ENCODE data around the gene MOCS1.
A peak's percentile ranks its signal among the peaks of the same experiment; 100 is the strongest.

Gene MOCS1

DNA sequence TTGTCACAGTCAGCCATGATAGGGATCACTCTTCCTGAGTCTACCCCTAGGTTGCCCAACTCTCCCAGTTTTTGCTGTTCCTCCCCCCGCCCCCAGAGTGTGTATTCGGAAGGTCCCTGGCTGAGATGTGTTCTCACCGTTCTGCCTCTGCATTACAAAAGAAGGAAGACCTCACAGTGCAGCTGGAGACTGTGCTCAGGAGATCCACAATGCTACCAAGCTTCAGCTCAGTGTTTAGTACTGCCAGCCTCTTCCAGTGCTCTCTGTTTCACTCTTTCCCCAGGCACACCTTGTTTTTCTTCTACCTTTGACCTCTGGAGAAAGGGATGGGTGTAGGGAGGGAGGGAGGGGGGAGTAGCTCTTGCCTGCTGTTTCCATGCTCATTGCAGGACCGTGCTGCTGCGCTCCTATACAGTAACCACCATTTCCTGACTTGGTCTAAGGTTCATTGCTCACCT, 13.4 kb upstream of the MOCS1 start:
- Histone ChIP-seq H4K8ac (ENCODE audit: low read depth, low read length) (no peak overlapping the region), H3K9ac (ENCODE audit: low read length) (no peak overlapping the region), H3K4ac (ENCODE audit: low read depth, low read length) (no peak overlapping the region), H2BK15ac (replicated peaks; ENCODE audit: low read depth) (no peak overlapping the region), H3K56ac (ENCODE audit: low read length) (peak overlapping the region; percentile 38), H3K79me1 (ENCODE audit: low read length) (no peaks in the 10 kb centered on the region), H3K4me3 (ENCODE audit: low read length) (no peak overlapping the region), H3K36me3 (ENCODE audit: control insufficient read depth, insufficient read depth, low read length) (no peaks in the 10 kb centered on the region), H3K23ac (ENCODE audit: low read length) (no peak overlapping the region), H4K5ac (ENCODE audit: low read length) (no peak overlapping the region), H3K79me2 (ENCODE audit: control insufficient read depth, insufficient read depth, low read length) (no peaks in the 10 kb centered on the region), H2BK120ac (ENCODE audit: low read depth, low read length) (no peak overlapping the region), H3K4me2 (ENCODE audit: low read length) (no peak overlapping the region), H3K4me1 (ENCODE audit: control insufficient read depth, low read depth, low read length) (peaks cover 13% of the 10 kb centered on the region), H3K18ac (ENCODE audit: low read length) (no peak overlapping the region), H3K27me3 (ENCODE audit: insufficient read depth, low read length, poor library complexity) (no peaks in the 10 kb centered on the region), H2BK5ac (ENCODE audit: low read length) (no peak overlapping the region), H3K27ac (ENCODE audit: low read depth, low read length) (no peak overlapping the region), H2AK5ac (ENCODE audit: low read length) (no peak overlapping the region)
- no CpG with 5 or more reads among the region's 5 CpGs for WGBS (ENCODE audit: extremely low coverage, insufficient coverage, low lambda C conversion rate)
- peak; percentile 51 for DNase-seq

DNA sequence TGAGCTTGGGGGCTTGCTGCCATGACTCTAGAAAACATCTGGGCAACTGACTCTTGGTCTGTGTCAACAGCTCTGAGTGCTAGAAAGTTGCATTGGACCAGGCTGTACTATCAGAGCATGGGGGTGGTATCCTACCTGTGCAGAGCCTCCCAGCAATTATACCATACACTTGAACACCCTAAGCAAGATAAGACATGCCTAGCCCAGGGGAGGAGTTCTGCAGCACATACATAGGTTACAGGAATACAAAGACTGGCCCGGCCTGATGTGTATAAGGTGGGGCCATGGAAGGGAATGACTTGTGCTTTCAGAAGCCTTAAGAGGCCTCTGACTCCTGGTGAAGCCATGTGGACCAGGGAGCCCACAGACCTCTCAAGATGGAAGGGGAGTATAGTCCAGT, 11.4 kb upstream of the MOCS1 start:
- no peak overlapping the region for H3K27ac ChIP-seq (ENCODE audit: low read depth, low read length)
- no peak overlapping the region for H2BK15ac ChIP-seq (replicated peaks; ENCODE audit: low read depth)
- no CpG with 5 or more reads among the region's 1 CpG for whole genome bisulfite sequencing (ENCODE audit: extremely low coverage, insufficient coverage, low lambda C conversion rate)
- no peaks in the 10 kb centered on the region for H3K36me3 ChIP-seq (ENCODE audit: control insufficient read depth, insufficient read depth, low read length)
- H3K27me3 ChIP-seq (ENCODE audit: insufficient read depth, low read length, poor library complexity), result no peaks in the 10 kb centered on the region
- no peak for DNase-seq
- H3K23ac ChIP-seq (ENCODE audit: low read length), result no peak overlapping the region
- H3K9ac ChIP-seq (ENCODE audit: low read length), result no peak overlapping the region
- H3K4me3 ChIP-seq (ENCODE audit: low read length), result no peak overlapping the region
- no peak overlapping the region for H2AK5ac ChIP-seq (ENCODE audit: low read length)
- peaks cover 13% of the 10 kb centered on the region for H3K4me1 ChIP-seq (ENCODE audit: control insufficient read depth, low read depth, low read length)
- no peak overlapping the region for H2BK120ac ChIP-seq (ENCODE audit: low read depth, low read length)
- no peak overlapping the region for H3K4me2 ChIP-seq (ENCODE audit: low read length)
- H3K79me1 ChIP-seq (ENCODE audit: low read length), result no peaks in the 10 kb centered on the region
- H4K5ac ChIP-seq (ENCODE audit: low read length), result no peak overlapping the region
- H3K18ac ChIP-seq (ENCODE audit: low read length), result no peak overlapping the region
- H3K4ac ChIP-seq (ENCODE audit: low read depth, low read length), result no peak overlapping the region
- H3K79me2 ChIP-seq (ENCODE audit: control insufficient read depth, insufficient read depth, low read length), result no peaks in the 10 kb centered on the region
- H4K8ac ChIP-seq (ENCODE audit: low read depth, low read length), result no peak overlapping the region
- H2BK5ac ChIP-seq (ENCODE audit: low read length), result no peak overlapping the region
- H3K56ac ChIP-seq (ENCODE audit: low read length), result no peak overlapping the region

DNA sequence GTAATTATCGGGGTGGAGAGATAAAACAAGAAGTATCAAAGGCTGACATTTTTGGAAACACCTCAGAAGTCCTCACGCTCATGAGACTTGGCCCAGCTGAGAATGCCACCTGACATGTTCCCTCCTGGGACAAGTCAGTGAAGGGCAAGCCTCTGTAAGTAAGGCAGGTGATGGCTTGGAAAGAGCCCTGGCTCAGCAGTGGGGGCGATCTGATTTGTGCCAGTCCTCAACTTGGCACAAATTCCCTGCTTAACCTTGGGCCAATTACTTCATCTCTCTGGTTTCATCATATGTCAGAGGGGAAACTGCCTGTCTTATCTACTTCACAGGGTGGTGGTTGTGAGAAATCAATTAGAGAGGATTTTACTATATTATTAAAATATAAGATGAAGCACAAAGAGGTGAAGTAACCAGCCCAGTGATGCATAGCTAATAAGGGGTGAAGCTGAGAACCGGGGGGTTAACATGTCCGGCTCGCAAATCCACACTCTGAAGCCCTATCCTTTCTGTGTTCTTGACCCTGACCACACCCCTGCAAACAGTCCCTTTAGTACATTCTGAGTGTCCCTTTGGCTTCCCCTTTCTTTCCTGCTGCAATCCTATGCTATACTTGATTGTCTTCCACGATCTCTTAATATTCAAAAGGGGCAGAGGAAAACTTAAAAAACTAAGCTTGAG, 8.8 kb upstream of the MOCS1 start:
- Histone ChIP-seq H3K27ac (ENCODE audit: low read depth, low read length) (no peak overlapping the region), H2BK15ac (replicated peaks; ENCODE audit: low read depth) (no peak overlapping the region), H4K5ac (ENCODE audit: low read length) (no peak overlapping the region), H4K8ac (ENCODE audit: low read depth, low read length) (no peak overlapping the region), H3K4ac (ENCODE audit: low read depth, low read length) (no peak overlapping the region), H3K56ac (ENCODE audit: low read length) (no peak overlapping the region), H2BK120ac (ENCODE audit: low read depth, low read length) (no peak overlapping the region), H3K27me3 (ENCODE audit: insufficient read depth, low read length, poor library complexity) (no peaks in the 10 kb centered on the region), H3K4me2 (ENCODE audit: low read length) (no peak overlapping the region), H3K23ac (ENCODE audit: low read length) (no peak overlapping the region), H3K4me3 (ENCODE audit: low read length) (no peak overlapping the region), H3K36me3 (ENCODE audit: control insufficient read depth, insufficient read depth, low read length) (no peaks in the 10 kb centered on the region), H3K9ac (ENCODE audit: low read length) (no peak overlapping the region), H3K18ac (ENCODE audit: low read length) (no peak overlapping the region), H3K79me2 (ENCODE audit: control insufficient read depth, insufficient read depth, low read length) (no peaks in the 10 kb centered on the region), H2AK5ac (ENCODE audit: low read length) (no peak overlapping the region), H3K79me1 (ENCODE audit: low read length) (no peaks in the 10 kb centered on the region), H2BK5ac (ENCODE audit: low read length) (no peak overlapping the region), H3K4me1 (ENCODE audit: control insufficient read depth, low read depth, low read length) (peaks cover 5% of the 10 kb centered on the region)
- WGBS (ENCODE audit: extremely low coverage, insufficient coverage, low lambda C conversion rate), result no CpG with 5 or more reads among the region's 7 CpGs
- DNase-seq, result no peak

DNA sequence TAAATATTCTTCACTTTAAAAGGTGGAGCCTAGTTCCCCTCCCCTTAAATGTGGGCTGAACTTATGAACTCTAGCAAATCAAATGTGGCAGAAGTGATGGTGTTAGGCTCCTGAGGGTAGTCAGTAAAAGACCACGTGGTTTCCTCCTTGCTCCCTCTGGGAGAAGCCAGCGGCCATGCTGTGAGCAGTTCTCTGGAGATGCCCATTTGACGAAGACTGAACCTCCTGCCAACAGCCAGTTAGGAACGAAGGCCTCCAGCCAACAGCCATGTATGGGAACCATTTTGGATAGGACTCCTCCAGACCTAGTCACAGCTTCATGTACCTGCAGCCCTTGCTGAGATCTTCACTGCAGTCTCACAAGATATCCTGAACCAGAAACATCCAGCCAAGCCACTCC, 7.6 kb upstream of the MOCS1 start:
- no peak overlapping the region for H3K56ac ChIP-seq (ENCODE audit: low read length)
- no peaks in the 10 kb centered on the region for H3K79me2 ChIP-seq (ENCODE audit: control insufficient read depth, insufficient read depth, low read length)

DNA sequence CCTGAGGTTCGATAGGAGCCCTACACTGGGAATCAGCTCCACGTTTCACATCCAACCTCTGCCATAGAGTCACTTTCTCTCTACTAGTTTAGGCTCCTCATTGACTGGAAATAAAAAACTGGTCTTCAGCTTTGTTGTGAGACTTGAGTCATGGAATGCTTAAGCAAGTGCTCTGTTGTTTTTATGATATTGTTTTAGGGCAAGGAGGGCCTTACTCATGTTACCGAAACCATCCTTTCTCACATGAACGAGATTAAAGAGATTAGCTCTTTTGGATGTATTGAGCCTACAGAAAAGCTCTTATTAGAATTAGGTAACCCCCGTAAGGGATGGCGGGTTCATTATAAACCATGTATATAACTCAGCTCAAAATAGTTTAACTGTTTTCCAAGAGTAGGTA, 6.9 kb upstream of the MOCS1 start:
- no peaks in the 10 kb centered on the region for H3K27me3 ChIP-seq (ENCODE audit: insufficient read depth, low read length, poor library complexity)
- H3K4me1 ChIP-seq (ENCODE audit: control insufficient read depth, low read depth, low read length), result no peaks in the 10 kb centered on the region
- no peak overlapping the region for H4K5ac ChIP-seq (ENCODE audit: low read length)
- H3K23ac ChIP-seq (ENCODE audit: low read length), result no peak overlapping the region
- H3K4me2 ChIP-seq (ENCODE audit: low read length), result no peak overlapping the region
- no peak overlapping the region for H3K4me3 ChIP-seq (ENCODE audit: low read length)
- DNase-seq, result no peak
- H3K4ac ChIP-seq (ENCODE audit: low read depth, low read length), result no peak overlapping the region
- no peak overlapping the region for H3K56ac ChIP-seq (ENCODE audit: low read length)
- H2BK5ac ChIP-seq (ENCODE audit: low read length), result no peak overlapping the region
- no CpG with 5 or more reads among the region's 6 CpGs for WGBS (ENCODE audit: extremely low coverage, insufficient coverage, low lambda C conversion rate)
- no peak overlapping the region for H3K9ac ChIP-seq (ENCODE audit: low read length)
- no peak overlapping the region for H2BK120ac ChIP-seq (ENCODE audit: low read depth, low read length)
- no peaks in the 10 kb centered on the region for H3K36me3 ChIP-seq (ENCODE audit: control insufficient read depth, insufficient read depth, low read length)
- no peak overlapping the region for H2AK5ac ChIP-seq (ENCODE audit: low read length)
- no peak overlapping the region for H2BK15ac ChIP-seq (replicated peaks; ENCODE audit: low read depth)
- H3K79me2 ChIP-seq (ENCODE audit: control insufficient read depth, insufficient read depth, low read length), result no peaks in the 10 kb centered on the region
- no peak overlapping the region for H3K18ac ChIP-seq (ENCODE audit: low read length)
- no peaks in the 10 kb centered on the region for H3K79me1 ChIP-seq (ENCODE audit: low read length)
- no peak overlapping the region for H3K27ac ChIP-seq (ENCODE audit: low read depth, low read length)
- H4K8ac ChIP-seq (ENCODE audit: low read depth, low read length), result no peak overlapping the region

More for the DNA sequence above, 7.6 kb upstream of the MOCS1 start:
- Histone ChIP-seq H3K4me3 (ENCODE audit: low read length) (no peak overlapping the region), H3K18ac (ENCODE audit: low read length) (no peak overlapping the region), H2BK15ac (replicated peaks; ENCODE audit: low read depth) (no peak overlapping the region), H3K4me2 (ENCODE audit: low read length) (no peak overlapping the region), H3K23ac (ENCODE audit: low read length) (no peak overlapping the region), H3K27me3 (ENCODE audit: insufficient read depth, low read length, poor library complexity) (no peaks in the 10 kb centered on the region), H3K79me1 (ENCODE audit: low read length) (no peaks in the 10 kb centered on the region), H3K36me3 (ENCODE audit: control insufficient read depth, insufficient read depth, low read length) (no peaks in the 10 kb centered on the region), H2BK120ac (ENCODE audit: low read depth, low read length) (no peak overlapping the region), H2AK5ac (ENCODE audit: low read length) (no peak overlapping the region), H4K5ac (ENCODE audit: low read length) (no peak overlapping the region), H3K4me1 (ENCODE audit: control insufficient read depth, low read depth, low read length) (no peaks in the 10 kb centered on the region), H3K4ac (ENCODE audit: low read depth, low read length) (no peak overlapping the region), H2BK5ac (ENCODE audit: low read length) (no peak overlapping the region), H3K27ac (ENCODE audit: low read depth, low read length) (no peak overlapping the region), H4K8ac (ENCODE audit: low read depth, low read length) (no peak overlapping the region), H3K9ac (ENCODE audit: low read length) (no peak overlapping the region)
- DNase-seq, result no peak
- WGBS (ENCODE audit: extremely low coverage, insufficient coverage, low lambda C conversion rate), result no CpG with 5 or more reads among the region's 4 CpGs

Measured in mesendoderm (in vitro differentiated cells).